Left ventricle myocardium inferior (tissue), 1 donor: Measurements from ENCODE around the gene DNAAF3. TPM values are rescaled to one million over a fixed set of nuclear protein-coding genes. Genes with fewer than 3 reads are reported as not detected.

Experiments used
- DNase-seq: peaks from one replicate; pipeline ENCODE4 v3.0.0-alpha.2; 2020
- H3K27ac ChIP-seq: fragments of 200-600 bp; replicated peaks from 2 replicates; pipeline ENCODE4 v1.8.0; 2021
- H3K27me3 ChIP-seq: fragments of 200-600 bp; 2 replicates; pipeline ENCODE4 v1.8.0; 2021; ENCODE audit warnings: low read depth
- H3K36me3 ChIP-seq: fragments of 200-600 bp; 2 replicates; pipeline ENCODE4 v1.8.0; 2021
- H3K4me1 ChIP-seq: fragments of 200-600 bp; 2 replicates; pipeline ENCODE4 v1.8.0; 2021
- H3K4me3 ChIP-seq: fragments of 200-600 bp; 2 replicates; pipeline ENCODE4 v1.8.0; 2021; ENCODE audit warnings: mild to moderate bottlenecking, moderate library complexity
- H3K9me3 ChIP-seq: fragments of 200-600 bp; replicated peaks from 2 replicates; pipeline ENCODE4 v1.8.0; 2021
- intact Hi-C: fragments of 100-400 bp; cut with micrococcal nuclease; formaldehyde crosslinking; loops from one replicate; pipeline ENCODE4 v1.11.0; 2022
- total RNA-seq: library from RNA; stranded (reverse); fragmentation: NEBNext Ultra II Directional; extraction: Animal tissue kit (Norgen Biotek cat#: 25700); gene quantifications from one replicate; pipeline ENCODE4 v1.2.1, GENCODE V29; 2021
- TF ChIP-seq, protein P1 (sequence below): fragments of 200-600 bp; IDR thresholded peaks from 2 replicates; pipeline ENCODE4 v1.8.0; 2021; ENCODE audit warnings: antibody characterized with exemption, mild to moderate bottlenecking, borderline replicate concordance
- donor health status: DM: no; HTN: yes; CAD: no; lungs with severe emphysema.

Gene DNAAF3
- total RNA-seq, 1 donor from 2014 or later, result 1.8 TPM

DNA sequence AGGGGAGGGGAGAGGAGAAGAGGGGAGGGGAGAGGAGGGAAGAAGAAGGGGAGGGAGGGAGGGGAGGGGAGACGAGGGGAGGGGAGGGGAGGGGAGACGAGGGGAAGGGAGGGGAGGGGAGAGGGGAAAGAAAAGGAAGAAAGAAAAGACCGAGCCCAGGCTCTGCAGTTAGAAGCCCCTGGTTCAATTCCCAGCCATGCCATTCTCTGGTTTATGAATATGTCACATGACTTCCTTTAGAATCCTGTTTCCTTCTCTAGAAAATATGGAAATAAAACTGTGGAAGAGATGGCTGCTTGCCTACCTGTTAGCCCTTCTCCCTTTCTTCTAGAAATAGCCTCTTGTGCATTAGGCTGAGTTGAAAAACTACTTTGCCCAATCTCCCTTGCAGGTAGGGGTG is 31.7 kb downstream of the DNAAF3 start:
- no peak for DNase-seq
- Histone ChIP-seq H3K4me1 (no peaks in the 10 kb centered on the region), H3K9me3 (no peaks in the 10 kb centered on the region), H3K4me3 (no peak overlapping the region), H3K27me3 (peaks cover 57% of the 10 kb centered on the region), H3K27ac (no peak overlapping the region), H3K36me3 (peaks cover 11% of the 10 kb centered on the region)
- intact Hi-C loops, result no loop called here
- TF ChIP-seq, protein P1, sequence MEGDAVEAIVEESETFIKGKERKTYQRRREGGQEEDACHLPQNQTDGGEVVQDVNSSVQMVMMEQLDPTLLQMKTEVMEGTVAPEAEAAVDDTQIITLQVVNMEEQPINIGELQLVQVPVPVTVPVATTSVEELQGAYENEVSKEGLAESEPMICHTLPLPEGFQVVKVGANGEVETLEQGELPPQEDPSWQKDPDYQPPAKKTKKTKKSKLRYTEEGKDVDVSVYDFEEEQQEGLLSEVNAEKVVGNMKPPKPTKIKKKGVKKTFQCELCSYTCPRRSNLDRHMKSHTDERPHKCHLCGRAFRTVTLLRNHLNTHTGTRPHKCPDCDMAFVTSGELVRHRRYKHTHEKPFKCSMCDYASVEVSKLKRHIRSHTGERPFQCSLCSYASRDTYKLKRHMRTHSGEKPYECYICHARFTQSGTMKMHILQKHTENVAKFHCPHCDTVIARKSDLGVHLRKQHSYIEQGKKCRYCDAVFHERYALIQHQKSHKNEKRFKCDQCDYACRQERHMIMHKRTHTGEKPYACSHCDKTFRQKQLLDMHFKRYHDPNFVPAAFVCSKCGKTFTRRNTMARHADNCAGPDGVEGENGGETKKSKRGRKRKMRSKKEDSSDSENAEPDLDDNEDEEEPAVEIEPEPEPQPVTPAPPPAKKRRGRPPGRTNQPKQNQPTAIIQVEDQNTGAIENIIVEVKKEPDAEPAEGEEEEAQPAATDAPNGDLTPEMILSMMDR, result no peak

DNA sequence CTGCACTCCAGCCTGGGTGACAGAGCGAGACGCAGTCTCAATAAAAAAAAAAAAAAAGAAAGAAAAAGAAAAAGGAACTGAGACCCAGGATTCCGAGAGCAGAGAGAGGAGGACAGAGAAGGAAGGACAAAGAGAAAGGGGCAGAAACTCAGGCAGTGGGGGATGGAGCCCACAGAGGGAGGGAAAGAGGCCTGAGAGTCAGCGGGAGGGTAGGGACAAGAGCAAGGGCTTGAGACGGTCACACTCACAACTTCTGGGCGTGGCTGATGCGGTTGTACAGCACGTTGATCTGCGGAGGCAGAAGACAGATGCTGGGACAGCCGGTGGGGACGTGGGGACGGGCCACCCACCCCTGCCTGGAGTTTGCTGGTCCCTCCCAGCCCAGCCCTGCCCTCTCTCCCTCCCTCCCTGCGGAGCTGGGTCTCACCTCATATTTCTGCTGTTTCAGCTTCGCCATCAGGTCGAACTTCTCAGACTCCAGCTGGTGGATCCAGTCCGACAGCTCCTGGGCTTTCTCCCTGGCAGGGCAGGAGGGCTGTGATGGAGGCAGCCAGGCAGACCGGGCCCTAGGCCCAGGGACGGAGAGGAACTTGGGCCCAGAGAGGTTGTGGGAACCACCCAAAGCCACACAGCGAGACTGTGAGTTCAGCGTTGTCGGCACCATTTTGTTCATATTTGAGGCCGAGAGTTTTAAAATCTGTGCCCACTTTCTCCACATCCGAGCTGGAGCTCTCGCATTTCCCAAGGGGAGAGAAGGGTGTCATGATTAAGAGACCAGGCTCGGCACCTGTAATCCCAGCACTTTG is 32.6 kb downstream of the DNAAF3 start:
- H3K4me1 ChIP-seq, result no peaks in the 10 kb centered on the region
- intact Hi-C loops, result no loop called here
- H3K27ac ChIP-seq, result no peak overlapping the region
- DNase-seq, result no peak
- TF ChIP-seq, protein P1, result no peak
- peaks cover 11% of the 10 kb centered on the region for H3K36me3 ChIP-seq
- H3K9me3 ChIP-seq, result no peaks in the 10 kb centered on the region
- H3K4me3 ChIP-seq, result no peak overlapping the region
- peaks cover 54% of the 10 kb centered on the region for H3K27me3 ChIP-seq

DNA sequence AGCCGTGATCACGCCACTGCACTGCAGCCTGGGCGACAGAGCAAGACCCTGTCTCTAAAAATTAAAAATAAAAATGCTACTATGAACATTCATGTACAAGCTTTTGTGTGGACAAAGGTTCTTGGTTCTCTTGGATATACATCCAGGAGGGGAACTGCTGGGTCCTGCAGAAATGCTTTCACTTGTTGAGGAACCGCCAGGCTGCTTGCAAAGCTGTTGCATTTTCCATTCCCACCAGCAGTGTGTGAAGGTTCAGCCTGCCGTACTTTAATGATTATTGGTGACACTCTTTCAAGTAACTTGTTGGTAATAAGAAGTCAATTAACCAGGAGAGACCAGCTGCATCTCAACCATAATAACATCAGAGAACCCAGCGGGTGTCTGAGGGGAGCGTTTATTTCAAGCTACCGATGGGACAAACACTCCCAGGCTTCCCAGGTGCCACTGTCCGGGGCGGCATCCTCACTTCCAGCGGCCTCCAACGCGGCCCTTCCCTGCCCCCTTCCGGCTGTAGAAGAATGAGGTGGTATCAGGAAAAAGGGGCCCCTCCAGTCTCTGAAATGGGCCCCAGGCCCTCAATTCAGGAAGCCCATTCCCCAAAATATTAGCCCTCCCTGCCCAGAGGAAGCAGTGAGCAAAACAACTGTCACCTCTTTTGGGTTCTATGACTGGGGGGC is 33.8 kb downstream of the DNAAF3 start:
- Histone ChIP-seq H3K9me3 (no peaks in the 10 kb centered on the region), H3K27me3 (peaks cover 42% of the 10 kb centered on the region), H3K27ac (no peak overlapping the region), H3K36me3 (peaks cover 11% of the 10 kb centered on the region), H3K4me3 (no peak overlapping the region), H3K4me1 (no peaks in the 10 kb centered on the region)
- intact Hi-C loops, result no loop called here
- no peak for DNase-seq
- TF ChIP-seq, protein P1, result peak; percentile 15

DNA sequence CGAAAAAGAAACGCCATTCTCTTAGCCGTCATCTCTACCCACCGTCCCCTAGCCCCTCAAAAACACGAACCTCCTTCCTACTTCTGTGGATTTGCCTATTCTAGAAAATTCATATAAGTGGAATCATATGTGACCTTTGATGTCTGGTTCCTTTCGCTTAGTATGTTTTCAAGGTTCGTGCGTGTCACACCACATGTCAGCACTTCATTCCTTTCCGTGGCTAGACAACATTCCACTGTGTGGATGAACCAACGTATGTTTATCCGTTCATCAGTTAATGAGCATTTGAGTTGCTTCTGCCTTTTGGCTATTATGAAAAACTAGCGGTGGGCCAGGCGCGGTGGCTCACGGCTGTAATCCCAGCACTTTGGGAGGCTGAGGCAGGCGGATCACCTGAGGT is 35.0 kb downstream of the DNAAF3 start:
- DNase-seq, result no peak
- intact Hi-C loops, result no loop called here
- Histone ChIP-seq H3K9me3 (no peaks in the 10 kb centered on the region), H3K27ac (no peak overlapping the region), H3K27me3 (peaks cover 33% of the 10 kb centered on the region), H3K36me3 (peaks cover 7% of the 10 kb centered on the region), H3K4me3 (no peak overlapping the region), H3K4me1 (no peaks in the 10 kb centered on the region)
- TF ChIP-seq, protein P1, result no peak

DNA sequence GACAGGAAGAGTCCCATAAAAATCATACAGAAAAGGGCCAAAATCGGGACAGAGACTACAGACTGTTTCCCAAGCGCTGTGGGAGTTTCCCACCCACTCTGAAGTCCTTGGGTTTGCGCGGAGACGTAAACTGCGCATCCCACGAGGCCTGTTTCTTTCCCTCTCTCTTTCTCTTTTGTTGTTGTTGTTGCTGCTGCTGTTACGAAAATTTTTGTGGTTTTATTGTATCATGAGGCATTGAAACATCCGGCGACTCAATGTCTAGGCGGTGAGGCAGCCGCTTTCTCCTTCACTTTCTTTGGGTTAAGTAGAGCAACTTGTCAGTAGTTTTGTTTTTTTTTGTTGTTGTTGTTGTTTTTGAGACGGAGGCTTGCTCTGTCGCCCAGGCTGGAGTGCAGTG is 47.4 kb downstream of the DNAAF3 start:
- peak overlapping the region; percentile 98 for H3K4me3 ChIP-seq
- TF ChIP-seq, protein P1, result no peak
- intact Hi-C loops, result no loop called here
- no peaks in the 10 kb centered on the region for H3K36me3 ChIP-seq
- H3K27ac ChIP-seq, result peak overlapping the region; percentile 95
- H3K4me1 ChIP-seq, result peaks cover 42% of the 10 kb centered on the region
- H3K27me3 ChIP-seq, result no peaks in the 10 kb centered on the region
- DNase-seq, result no peak
- H3K9me3 ChIP-seq, result no peaks in the 10 kb centered on the region
